IPS-18c (cell line): ENCODE data around the gene MAPK1IP1L.

Source experiments
- H3K4me3 ChIP-seq: 2 replicates; pipeline ENCODE4 v1.7.0; 2013; ENCODE audit warnings: low read depth, mild to moderate bottlenecking, low read length, moderate library complexity; ENCODE audit not compliant: insufficient read depth
- H3K9me3 ChIP-seq: one replicate; pipeline ENCODE4 v1.6.1; 2013; ENCODE audit warnings: mild to moderate bottlenecking, low read length, moderate library complexity; ENCODE audit not compliant: control insufficient read depth, insufficient read depth

Gene MAPK1IP1L

GRCh38 chr14:55105991-55106390 lies 54.5 kb downstream of the MAPK1IP1L start:
- Histone ChIP-seq H3K9me3 (no peaks in the 10 kb centered on the region), H3K4me3 (no peak overlapping the region)

GRCh38 chr14:55107766-55108554 lies 56.5 kb downstream of the MAPK1IP1L start:
- H3K9me3 ChIP-seq: no peaks in the 10 kb centered on the region
- H3K4me3 ChIP-seq: no peak overlapping the region

DNA sequence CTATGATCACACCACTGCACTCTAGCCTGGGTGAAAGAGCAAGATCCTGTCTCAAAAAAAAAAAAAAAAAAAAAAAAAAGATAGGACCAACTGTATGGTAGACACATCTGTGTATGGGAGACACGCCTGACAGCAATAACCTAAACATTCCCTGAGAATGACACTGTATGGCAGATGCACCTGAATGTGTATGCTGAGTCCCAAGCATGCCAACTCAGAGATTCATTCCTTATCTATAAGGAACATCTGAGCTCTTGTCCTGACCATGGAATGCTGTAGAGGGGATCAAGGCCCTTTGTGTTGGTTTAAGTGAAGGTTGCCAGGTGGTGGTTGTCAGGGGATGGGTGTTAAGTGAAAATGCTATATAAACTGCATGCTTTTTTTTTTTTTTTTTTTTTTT lies 58.4 kb downstream of the MAPK1IP1L start:
- Histone ChIP-seq H3K4me3 (no peak overlapping the region), H3K9me3 (no peaks in the 10 kb centered on the region)

DNA sequence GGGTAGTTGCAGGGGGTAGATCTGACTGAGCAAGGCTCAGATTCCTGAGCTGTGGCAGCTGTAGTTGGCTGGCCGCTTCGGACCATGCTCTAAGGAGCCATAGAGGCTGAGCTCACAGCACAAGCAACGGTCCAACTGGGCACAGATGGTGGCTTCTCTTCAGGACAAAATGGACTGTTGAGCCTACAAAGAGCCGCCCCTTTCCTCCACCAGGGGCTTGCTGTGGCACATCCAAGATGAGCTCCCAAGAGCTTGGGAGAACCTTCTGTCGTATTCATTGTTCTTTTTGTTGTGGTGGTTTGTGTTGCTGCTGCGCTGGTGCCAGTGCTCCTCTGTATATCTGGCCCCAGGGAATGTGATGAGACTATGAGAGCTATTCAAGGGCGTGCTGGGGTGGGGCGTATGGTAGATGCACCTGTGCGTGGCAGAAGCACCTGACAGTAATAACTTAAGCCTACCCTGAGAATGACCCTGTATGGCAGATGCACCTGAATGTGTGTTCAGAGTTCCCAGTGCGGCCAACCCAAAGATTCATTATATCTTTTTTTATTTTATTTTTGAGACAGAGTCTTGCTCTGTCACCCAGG lies 59.8 kb downstream of the MAPK1IP1L start:
- no peaks in the 10 kb centered on the region for H3K9me3 ChIP-seq
- H3K4me3 ChIP-seq: no peak overlapping the region

DNA sequence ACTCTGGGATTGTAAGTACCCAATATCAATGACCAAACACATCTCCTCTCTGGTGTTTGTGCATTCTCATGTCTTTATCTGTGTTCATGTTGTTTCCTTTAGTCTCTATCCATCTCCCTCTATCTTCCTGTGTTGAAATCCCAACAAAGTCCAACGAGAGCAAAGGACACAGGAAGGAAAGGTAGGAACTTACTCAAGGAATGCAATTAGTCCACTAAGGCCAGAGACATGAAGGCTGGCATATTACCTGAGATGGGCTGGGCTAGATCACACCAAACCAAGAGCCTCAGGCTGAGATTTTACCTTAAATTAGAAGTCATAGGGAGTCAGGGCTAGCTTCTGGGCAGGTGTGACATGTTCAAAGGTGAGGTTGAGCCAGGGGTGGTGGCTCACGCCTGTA lies 63.3 kb downstream of the MAPK1IP1L start:
- Histone ChIP-seq H3K4me3 (no peak overlapping the region), H3K9me3 (no peaks in the 10 kb centered on the region)

DNA sequence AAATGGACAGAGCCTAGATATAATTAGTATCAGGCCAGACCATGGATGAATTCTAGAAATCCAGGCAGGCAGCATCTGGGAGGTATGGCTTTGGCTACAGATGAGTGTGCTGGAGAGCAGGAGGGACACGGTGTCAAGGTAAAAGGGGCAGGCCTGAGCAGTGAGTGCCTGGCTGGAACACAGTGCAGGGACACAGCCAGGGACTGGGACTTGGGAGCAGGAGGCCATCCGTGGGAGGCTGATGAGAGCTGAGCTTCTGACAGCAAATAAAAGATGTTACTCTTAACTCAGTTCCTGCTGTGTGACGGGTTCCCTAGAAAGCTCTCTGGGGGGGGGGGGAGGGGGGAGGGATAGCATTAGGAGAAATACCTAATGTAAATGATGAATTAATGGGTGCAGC lies 64.0 kb downstream of the MAPK1IP1L start:
- H3K4me3 ChIP-seq: no peak overlapping the region
- H3K9me3 ChIP-seq: no peaks in the 10 kb centered on the region

DNA sequence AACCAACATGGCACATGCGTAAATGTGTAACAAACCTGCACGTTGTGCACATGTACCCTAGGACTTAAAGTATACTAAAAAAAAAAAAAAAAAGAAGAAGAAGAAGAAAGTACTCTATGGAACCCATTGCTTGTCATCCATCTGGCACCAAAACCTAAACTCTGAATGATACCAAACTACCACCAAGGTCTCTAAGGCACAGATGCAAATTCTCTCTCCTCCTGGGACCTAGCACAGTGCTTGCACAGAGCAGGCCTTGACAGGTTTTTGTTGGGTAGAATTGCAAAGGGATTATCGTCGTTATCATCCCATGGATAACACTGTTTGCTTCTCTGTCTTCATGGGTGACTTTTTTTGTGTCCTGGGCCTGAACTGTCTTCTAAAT lies 64.4 kb downstream of the MAPK1IP1L start:
- no peak overlapping the region for H3K4me3 ChIP-seq
- H3K9me3 ChIP-seq: no peaks in the 10 kb centered on the region

- H3K9me3 ChIP-seq: no peaks in the 10 kb centered on the region
- H3K4me3 ChIP-seq: no peak overlapping the region
Measured at GRCh38 chr14:55116246-55117030, 65.0 kb downstream of the MAPK1IP1L start.

- H3K4me3 ChIP-seq: no peak overlapping the region
Measured at GRCh38 chr14:55117803-55118441, 66.5 kb downstream of the MAPK1IP1L start.

GRCh38 chr14:55118761-55119160 lies 67.3 kb downstream of the MAPK1IP1L start:
- Histone ChIP-seq H3K4me3 (no peak overlapping the region), H3K9me3 (no peaks in the 10 kb centered on the region)

More at GRCh38 chr14:55117803-55118441, 66.5 kb downstream of the MAPK1IP1L start:
- H3K9me3 ChIP-seq: no peaks in the 10 kb centered on the region
